Chondrocyte (in vitro differentiated cells): Measurements from ENCODE around the gene FSTL5. TPM values are rescaled to one million over a fixed set of nuclear protein-coding genes. Genes with fewer than 3 reads are reported as not detected.

Source experiments
- DNase-seq: peaks from one replicate; pipeline ENCODE4 v3.0.0; 2021; ENCODE audit warnings: mixed read lengths, low spot score
- H3K27ac Mint-ChIP-seq: one replicate; pipeline ENCODE4 v1.8.0; 2021; ENCODE audit warnings: mild to moderate bottlenecking, moderate library complexity, mixed read lengths; ENCODE audit not compliant: unreplicated experiment
- H3K27me3 Mint-ChIP-seq: 2 replicates; pipeline ENCODE4 v1.8.0; 2021; ENCODE audit warnings: low read depth, mixed read lengths
- H3K36me3 Mint-ChIP-seq: 2 replicates; pipeline ENCODE4 v1.8.0; 2021; ENCODE audit warnings: low read depth, mixed read lengths
- H3K4me1 Mint-ChIP-seq: 2 replicates; pipeline ENCODE4 v1.8.0; 2021; ENCODE audit warnings: low read depth, mild to moderate bottlenecking, mixed read lengths
- H3K4me3 Mint-ChIP-seq: one replicate; pipeline ENCODE4 v1.8.0; 2021; ENCODE audit warnings: mild to moderate bottlenecking, moderate library complexity, mixed read lengths; ENCODE audit not compliant: unreplicated experiment
- H3K9me3 Mint-ChIP-seq: 2 replicates; pipeline ENCODE4 v1.8.0; 2021; ENCODE audit warnings: low read depth, mixed read lengths
- total RNA-seq: library from RNA; stranded (reverse); gene quantifications from 3 replicates; pipeline ENCODE4 v1.2.1, GENCODE V29; 2021
- TF ChIP-seq, protein P1 (sequence below): fragments of 200-600 bp; sonication (generic); IDR thresholded peaks from 2 replicates; pipeline ENCODE4 v1.5.0; 2021; ENCODE audit warnings: antibody characterized with exemption, mild to moderate bottlenecking, moderate library complexity

The FSTL5 gene
- total RNA-seq, 1 donor from 2014 or later, result not detected

GRCh38 chr4:161505141-161505540 is 658.7 kb downstream of the FSTL5 start:
- H3K36me3 Mint-ChIP-seq, result no peaks in the 10 kb centered on the region
- no peaks in the 10 kb centered on the region for H3K9me3 Mint-ChIP-seq
- no peaks in the 10 kb centered on the region for H3K4me1 Mint-ChIP-seq
- no peak overlapping the region for H3K4me3 Mint-ChIP-seq
- H3K27me3 Mint-ChIP-seq, result peaks cover 3% of the 10 kb centered on the region
- H3K27ac Mint-ChIP-seq, result no peak overlapping the region
- TF ChIP-seq, protein P1, sequence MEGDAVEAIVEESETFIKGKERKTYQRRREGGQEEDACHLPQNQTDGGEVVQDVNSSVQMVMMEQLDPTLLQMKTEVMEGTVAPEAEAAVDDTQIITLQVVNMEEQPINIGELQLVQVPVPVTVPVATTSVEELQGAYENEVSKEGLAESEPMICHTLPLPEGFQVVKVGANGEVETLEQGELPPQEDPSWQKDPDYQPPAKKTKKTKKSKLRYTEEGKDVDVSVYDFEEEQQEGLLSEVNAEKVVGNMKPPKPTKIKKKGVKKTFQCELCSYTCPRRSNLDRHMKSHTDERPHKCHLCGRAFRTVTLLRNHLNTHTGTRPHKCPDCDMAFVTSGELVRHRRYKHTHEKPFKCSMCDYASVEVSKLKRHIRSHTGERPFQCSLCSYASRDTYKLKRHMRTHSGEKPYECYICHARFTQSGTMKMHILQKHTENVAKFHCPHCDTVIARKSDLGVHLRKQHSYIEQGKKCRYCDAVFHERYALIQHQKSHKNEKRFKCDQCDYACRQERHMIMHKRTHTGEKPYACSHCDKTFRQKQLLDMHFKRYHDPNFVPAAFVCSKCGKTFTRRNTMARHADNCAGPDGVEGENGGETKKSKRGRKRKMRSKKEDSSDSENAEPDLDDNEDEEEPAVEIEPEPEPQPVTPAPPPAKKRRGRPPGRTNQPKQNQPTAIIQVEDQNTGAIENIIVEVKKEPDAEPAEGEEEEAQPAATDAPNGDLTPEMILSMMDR, result no peak
- DNase-seq, result no peak

DNA sequence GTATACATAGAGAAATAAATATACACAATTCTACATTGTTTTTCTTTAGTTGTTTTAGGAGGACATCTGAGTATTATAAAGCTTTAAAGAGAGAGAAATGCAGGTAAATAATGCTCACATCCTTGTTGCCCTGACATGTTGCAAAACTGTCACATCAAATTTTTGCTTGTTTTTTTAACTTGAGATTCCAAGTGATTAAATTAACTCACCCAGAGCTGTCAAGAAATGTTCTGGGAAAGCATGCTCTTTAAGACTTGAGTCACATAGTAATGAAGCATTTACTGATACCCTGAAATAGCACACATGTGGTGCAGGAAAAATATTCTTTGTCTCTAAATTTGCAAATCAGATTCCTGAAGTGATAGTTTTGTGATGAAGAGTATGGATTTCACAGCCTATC is 665.6 kb downstream of the FSTL5 start:
- TF ChIP-seq, protein P1, result no peak
- H3K27me3 Mint-ChIP-seq, result peaks cover 16% of the 10 kb centered on the region
- H3K4me1 Mint-ChIP-seq, result no peaks in the 10 kb centered on the region
- H3K27ac Mint-ChIP-seq, result no peak overlapping the region
- DNase-seq, result no peak
- H3K9me3 Mint-ChIP-seq, result no peaks in the 10 kb centered on the region
- no peak overlapping the region for H3K4me3 Mint-ChIP-seq
- no peaks in the 10 kb centered on the region for H3K36me3 Mint-ChIP-seq

DNA sequence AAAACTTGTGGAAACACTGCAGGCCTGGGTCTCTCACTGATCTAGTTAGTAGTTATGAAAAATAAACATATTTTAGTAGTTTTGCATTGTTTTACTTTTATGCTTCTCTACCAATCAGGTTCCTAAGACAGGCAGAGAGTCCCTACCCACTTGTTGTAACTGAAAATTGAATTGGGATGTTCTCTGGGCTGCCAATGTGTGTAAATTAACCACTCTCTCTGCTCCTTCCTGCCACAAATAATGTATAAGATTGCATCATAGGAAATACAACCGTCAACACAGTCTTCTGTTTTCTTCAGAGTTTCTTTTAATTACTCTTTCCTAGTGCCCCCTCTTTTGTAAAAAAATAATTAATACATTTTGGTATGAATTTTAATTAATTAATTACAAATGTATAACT is 677.3 kb downstream of the FSTL5 start:
- Mint-ChIP-seq H3K4me3 (no peak overlapping the region), H3K4me1 (no peaks in the 10 kb centered on the region), H3K9me3 (no peaks in the 10 kb centered on the region), H3K27me3 (peaks cover 11% of the 10 kb centered on the region), H3K27ac (no peak overlapping the region), H3K36me3 (no peaks in the 10 kb centered on the region)
- TF ChIP-seq, protein P1, result no peak
- DNase-seq, result no peak

DNA sequence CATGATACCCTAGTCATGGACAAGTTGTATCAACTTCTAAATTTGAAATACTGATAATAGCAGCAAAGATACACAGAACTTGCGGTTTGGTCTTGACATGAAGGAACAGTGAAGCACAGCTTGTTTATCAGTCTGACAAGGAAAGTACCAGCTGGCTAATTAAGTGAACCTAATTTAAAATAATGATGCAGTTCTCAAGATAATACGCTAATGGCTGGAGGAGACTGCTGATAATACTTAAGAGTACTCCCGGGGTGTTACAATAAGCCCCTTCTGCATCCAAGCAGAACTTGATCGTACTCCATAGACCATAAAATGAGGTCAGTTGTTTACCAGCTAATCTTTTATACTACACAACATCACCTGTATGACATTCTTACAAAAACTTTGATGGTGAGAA is 697.5 kb downstream of the FSTL5 start:
- Mint-ChIP-seq H3K4me1 (no peaks in the 10 kb centered on the region), H3K36me3 (no peaks in the 10 kb centered on the region), H3K27ac (no peak overlapping the region), H3K27me3 (peaks cover 13% of the 10 kb centered on the region), H3K4me3 (no peak overlapping the region), H3K9me3 (peaks cover 2% of the 10 kb centered on the region)
- TF ChIP-seq, protein P1, result no peak
- no peak for DNase-seq

DNA sequence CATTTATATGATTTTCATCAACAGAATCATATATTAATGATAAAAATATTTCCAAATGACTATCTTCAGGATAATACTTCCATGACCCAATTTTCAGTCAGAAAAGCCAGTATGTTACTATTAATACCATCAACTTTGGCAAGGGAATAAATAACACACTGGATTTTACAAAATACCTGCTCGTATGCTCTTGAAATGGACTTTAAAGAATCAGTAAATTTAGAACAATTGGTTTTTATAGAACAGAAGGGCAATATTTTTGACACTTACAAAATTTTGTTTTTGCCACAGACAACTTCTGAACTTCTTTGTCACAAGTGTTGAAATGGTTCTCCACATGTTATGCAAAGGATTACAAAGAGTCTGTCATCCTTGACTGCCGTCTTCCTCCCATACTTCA is 700.4 kb downstream of the FSTL5 start:
- Mint-ChIP-seq H3K9me3 (no peaks in the 10 kb centered on the region), H3K4me1 (no peaks in the 10 kb centered on the region), H3K27me3 (peaks cover 17% of the 10 kb centered on the region), H3K36me3 (no peaks in the 10 kb centered on the region), H3K27ac (no peak overlapping the region), H3K4me3 (no peak overlapping the region)
- no peak for DNase-seq
- TF ChIP-seq, protein P1, result no peak
